OCI-LY1 (cell line): ENCODE data around the gene ZNF730.
"Not testable (repeated sequence)": the region's sequence is repeated elsewhere in the genome, so short reads cannot be mapped to it uniquely, and the experiment has no call there.

Experiments
- H2AFZ ChIP-seq: fragments of 200-600 bp; sonication (generic), shearing (Covaris generic); 2 replicates; pipeline ENCODE4 v1.6.0; 2014; ENCODE audit warnings: antibody characterized with exemption, mild to moderate bottlenecking, low read length
- H3F3A ChIP-seq: fragments of 200-600 bp; sonication (generic), shearing (Covaris generic); 2 replicates; pipeline ENCODE4 v1.6.0; 2014; ENCODE audit warnings: mild to moderate bottlenecking, antibody characterized with exemption, low read length, moderate library complexity; ENCODE audit not compliant: insufficient read depth
- H3K27ac ChIP-seq: fragments of 200-600 bp; sonication (generic); 2 replicates; pipeline ENCODE4 v1.5.1; 2014; ENCODE audit warnings: low read length, mixed run types, mild to moderate bottlenecking, low read depth; ENCODE audit not compliant: poor library complexity, severe bottlenecking
- H3K27me3 ChIP-seq: fragments of 200-600 bp; sonication (generic); 2 replicates; pipeline ENCODE4 v1.6.0; 2014; ENCODE audit warnings: antibody characterized with exemption, mild to moderate bottlenecking, low read length, moderate library complexity; ENCODE audit not compliant: insufficient read depth
- H3K36me3 ChIP-seq: fragments of 200-600 bp; sonication (generic); 2 replicates; pipeline ENCODE4 v1.6.1; 2014; ENCODE audit warnings: mild to moderate bottlenecking, antibody characterized with exemption, low read length, moderate library complexity, mixed read lengths; ENCODE audit not compliant: insufficient read depth
- H3K4me1 ChIP-seq: fragments of 200-600 bp; sonication (generic); 2 replicates; pipeline ENCODE4 v1.5.1; 2014; ENCODE audit warnings: mild to moderate bottlenecking, low read length, moderate library complexity; ENCODE audit not compliant: insufficient read depth, severe bottlenecking
- H3K4me2 ChIP-seq: fragments of 200-600 bp; sonication (generic), shearing (Covaris generic); 2 replicates; pipeline ENCODE4 v1.6.1; 2014; ENCODE audit warnings: low read length
- H3K4me3 ChIP-seq: fragments of 200-600 bp; sonication (generic); 2 replicates; pipeline ENCODE4 v1.5.1; 2014; ENCODE audit warnings: low read length, low read depth, mild to moderate bottlenecking, mixed read lengths; ENCODE audit not compliant: poor library complexity, severe bottlenecking
- H3K79me2 ChIP-seq: fragments of 200-600 bp; shearing (Covaris generic); 2 replicates; pipeline ENCODE4 v1.6.1; 2016; ENCODE audit warnings: mixed run types, low read length, mixed read lengths; ENCODE audit not compliant: insufficient read depth
- H3K9ac ChIP-seq: fragments of 200-600 bp; sonication (generic), shearing (Covaris generic); 2 replicates; pipeline ENCODE4 v1.6.1; 2014; ENCODE audit warnings: mild to moderate bottlenecking, low read length, mixed read lengths
- H3K9me2 ChIP-seq: fragments of 200-600 bp; sonication (generic), shearing (Covaris generic); 2 replicates; pipeline ENCODE4 v1.6.1; 2014; ENCODE audit warnings: low read depth, mild to moderate bottlenecking, low read length, mixed read lengths
- H3K9me3 ChIP-seq: fragments of 200-600 bp; shearing (Covaris generic); 2 replicates; pipeline ENCODE4 v1.6.1; 2014; ENCODE audit warnings: low read length, mixed read lengths
- H4K20me1 ChIP-seq: fragments of 200-600 bp; sonication (generic), shearing (Covaris generic); 2 replicates; pipeline ENCODE4 v1.6.0; 2016; ENCODE audit warnings: mild to moderate bottlenecking, low read length; ENCODE audit not compliant: insufficient read depth
- EZH2 ChIP-seq: fragments of 200-600 bp; sonication (generic), shearing (Covaris generic); IDR thresholded peaks from 2 replicates; pipeline ENCODE4 v1.8.0; 2017; ENCODE audit warnings: borderline replicate concordance, mixed run types, mild to moderate bottlenecking, antibody characterized with exemption, low read length, moderate library complexity, mixed read lengths
- TF ChIP-seq, protein P1 (sequence below): fragments of 200-600 bp; sonication (generic), shearing (Covaris generic); IDR thresholded peaks from 2 replicates; pipeline ENCODE4 v1.5.1; 2017; ENCODE audit warnings: mild to moderate bottlenecking, antibody characterized with exemption, low read length, moderate library complexity, mixed read lengths

Gene ZNF730

DNA sequence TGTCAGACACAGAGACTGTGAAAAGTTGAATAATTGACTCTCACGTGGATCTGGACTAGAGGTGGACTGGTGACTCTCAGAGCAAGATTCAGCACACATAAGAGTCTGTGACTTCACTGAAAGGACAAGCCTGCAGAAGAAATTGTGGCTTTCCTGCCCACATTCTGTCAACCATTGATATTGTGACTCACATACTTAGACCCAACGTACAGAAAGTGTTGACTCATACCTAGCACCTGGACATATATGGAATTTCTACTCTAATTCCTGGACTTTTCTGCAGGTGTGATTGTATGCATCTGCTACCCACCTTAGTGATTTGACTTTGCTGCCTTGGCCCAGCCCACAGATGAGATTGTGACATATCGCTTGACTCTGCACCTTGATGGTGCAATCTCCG is 15.6 kb upstream of the ZNF730 start:
- H3K4me1 ChIP-seq, result no peaks in the 10 kb centered on the region
- no peak overlapping the region for H2AFZ ChIP-seq
- peaks cover 45% of the 10 kb centered on the region for H3K36me3 ChIP-seq

DNA sequence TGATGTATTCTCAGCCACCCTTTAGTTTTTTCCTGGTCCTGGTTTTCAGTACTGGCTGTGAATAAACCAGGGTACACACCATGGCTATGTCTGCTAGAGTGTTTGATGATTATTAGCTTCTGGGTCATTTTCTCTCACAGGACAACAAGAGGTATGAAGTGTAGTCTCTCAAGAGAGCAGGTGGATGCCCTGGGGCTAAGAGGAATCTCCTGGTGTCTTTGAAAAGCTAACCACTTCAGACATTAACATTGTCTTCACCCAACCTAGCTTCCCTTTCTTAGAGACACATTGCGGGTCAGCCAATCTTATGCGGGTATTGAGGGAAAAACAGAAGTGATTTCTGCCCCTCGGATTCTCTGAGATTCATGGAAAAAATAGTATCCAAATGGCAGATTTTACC is 1.6 kb downstream of the ZNF730 start:
- H3K79me2 ChIP-seq, result no peaks in the 10 kb centered on the region; the same call in 1 of the 2 replicates
- H3K27ac ChIP-seq, result no peak overlapping the region
- TF ChIP-seq, protein P1, sequence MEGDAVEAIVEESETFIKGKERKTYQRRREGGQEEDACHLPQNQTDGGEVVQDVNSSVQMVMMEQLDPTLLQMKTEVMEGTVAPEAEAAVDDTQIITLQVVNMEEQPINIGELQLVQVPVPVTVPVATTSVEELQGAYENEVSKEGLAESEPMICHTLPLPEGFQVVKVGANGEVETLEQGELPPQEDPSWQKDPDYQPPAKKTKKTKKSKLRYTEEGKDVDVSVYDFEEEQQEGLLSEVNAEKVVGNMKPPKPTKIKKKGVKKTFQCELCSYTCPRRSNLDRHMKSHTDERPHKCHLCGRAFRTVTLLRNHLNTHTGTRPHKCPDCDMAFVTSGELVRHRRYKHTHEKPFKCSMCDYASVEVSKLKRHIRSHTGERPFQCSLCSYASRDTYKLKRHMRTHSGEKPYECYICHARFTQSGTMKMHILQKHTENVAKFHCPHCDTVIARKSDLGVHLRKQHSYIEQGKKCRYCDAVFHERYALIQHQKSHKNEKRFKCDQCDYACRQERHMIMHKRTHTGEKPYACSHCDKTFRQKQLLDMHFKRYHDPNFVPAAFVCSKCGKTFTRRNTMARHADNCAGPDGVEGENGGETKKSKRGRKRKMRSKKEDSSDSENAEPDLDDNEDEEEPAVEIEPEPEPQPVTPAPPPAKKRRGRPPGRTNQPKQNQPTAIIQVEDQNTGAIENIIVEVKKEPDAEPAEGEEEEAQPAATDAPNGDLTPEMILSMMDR, result no peak
- no peak for TF ChIP-seq EZH2
- H3K4me1 ChIP-seq, result peaks cover 13% of the 10 kb centered on the region
- no peaks in the 10 kb centered on the region for H3K27me3 ChIP-seq
- peaks cover 22% of the 10 kb centered on the region; the same call in 1 of the 2 replicates for H3K36me3 ChIP-seq
- no peaks in the 10 kb centered on the region for H4K20me1 ChIP-seq
- H2AFZ ChIP-seq, result no peak overlapping the region
- H3K4me2 ChIP-seq, result 0 out of 2 replicates have a peak overlapping the region, but pooled peaks have one; percentile 74
- H3K9me2 ChIP-seq, result no peaks in the 10 kb centered on the region
- no peak overlapping the region for H3K9ac ChIP-seq
- H3F3A ChIP-seq, result no peaks in the 10 kb centered on the region
- H3K9me3 ChIP-seq, result no peaks in the 10 kb centered on the region
- H3K4me3 ChIP-seq, result no peak overlapping the region

More for the DNA sequence above, 15.6 kb upstream of the ZNF730 start:
- H3K9me2 ChIP-seq, result no peaks in the 10 kb centered on the region
- no peak overlapping the region for H3K9ac ChIP-seq
- no peaks in the 10 kb centered on the region for H4K20me1 ChIP-seq
- H3K27ac ChIP-seq, result no peak overlapping the region
- TF ChIP-seq, protein P1, result no peak
- no peak for TF ChIP-seq EZH2
- H3K27me3 ChIP-seq, result no peaks in the 10 kb centered on the region
- H3K79me2 ChIP-seq, result no peaks in the 10 kb centered on the region
- no peak overlapping the region for H3K4me3 ChIP-seq
- H3K9me3 ChIP-seq, result no peaks in the 10 kb centered on the region; the same call in 1 of the 2 replicates
- no peaks in the 10 kb centered on the region for H3F3A ChIP-seq
- H3K4me2 ChIP-seq, result no peak overlapping the region

DNA sequence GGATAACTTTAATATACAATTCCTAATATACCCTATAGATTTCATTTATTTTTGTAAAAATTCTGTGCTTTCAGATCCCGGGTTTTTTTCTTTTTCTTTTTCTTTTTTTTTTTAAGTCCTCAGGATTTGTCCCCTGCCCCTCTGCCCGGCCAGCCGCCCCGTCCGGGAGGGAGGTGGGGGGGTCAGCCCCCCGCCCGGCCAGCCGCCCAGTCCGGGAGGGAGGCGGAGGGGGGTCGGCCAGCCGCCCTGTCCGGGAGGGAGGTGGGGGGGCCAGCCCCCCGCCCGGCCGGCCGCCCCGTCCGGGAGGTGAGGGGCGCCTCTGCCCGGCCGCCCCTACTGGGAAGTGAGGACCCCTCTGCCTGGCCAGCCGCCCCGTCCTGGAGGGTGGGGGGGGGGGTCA is 17.4 kb downstream of the ZNF730 start:
- H3K4me2 ChIP-seq, H3K27me3 ChIP-seq, H2AFZ ChIP-seq, H3K4me3 ChIP-seq, H3K9me2 ChIP-seq, H3K4me1 ChIP-seq, H3K79me2 ChIP-seq, H3K9ac ChIP-seq, H3F3A ChIP-seq, H3K27ac ChIP-seq, H4K20me1 ChIP-seq: not testable (repeated sequence)
- Histone ChIP-seq H3K9me3 (peaks cover 12% of the 10 kb centered on the region; the same call in 1 of the 2 replicates), H3K36me3 (peaks cover 21% of the 10 kb centered on the region; the same call in 1 of the 2 replicates)

DNA sequence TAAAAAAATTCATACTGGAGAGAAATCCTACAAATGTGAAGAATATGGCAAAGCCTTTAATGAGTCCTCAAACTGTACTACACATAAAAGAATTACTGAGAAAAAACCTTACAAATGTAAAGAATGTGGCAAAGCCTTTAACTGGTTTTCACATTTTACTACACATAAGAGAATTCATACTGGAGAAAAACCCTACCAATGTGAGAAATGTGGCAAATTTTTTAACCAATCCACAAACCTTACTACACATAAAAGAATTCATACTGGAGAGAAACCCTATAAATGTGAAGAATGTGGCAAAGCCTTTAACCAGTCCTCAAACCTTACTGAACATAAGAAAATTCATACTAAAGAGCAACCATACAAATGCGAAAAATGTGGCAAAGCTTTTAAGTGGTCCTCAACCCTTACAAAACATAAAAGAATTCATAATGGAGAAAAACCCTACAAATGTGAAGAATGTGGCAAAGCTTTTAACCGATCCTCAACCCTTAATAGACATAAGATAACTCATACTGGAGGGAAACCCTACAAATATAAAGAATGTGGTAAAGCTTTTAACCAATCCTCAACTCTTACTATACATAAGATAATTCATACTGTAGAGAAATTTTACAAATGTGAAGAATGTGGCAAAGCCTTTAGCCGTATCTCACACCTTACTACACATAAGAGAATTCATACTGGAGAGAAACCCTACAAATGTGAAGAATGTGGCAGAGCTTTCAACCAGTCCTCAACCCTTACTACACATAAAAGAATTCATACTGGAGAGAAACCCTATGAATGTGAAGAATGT is 29.0 kb downstream of the ZNF730 start:
- Histone ChIP-seq H3K4me1 (no peaks in the 10 kb centered on the region), H3K4me3 (no peak overlapping the region), H3K36me3 (no peaks in the 10 kb centered on the region; the same call in 1 of the 2 replicates), H3K27me3 (no peaks in the 10 kb centered on the region), H4K20me1 (no peaks in the 10 kb centered on the region), H3K9me2 (no peaks in the 10 kb centered on the region), H3K79me2 (no peaks in the 10 kb centered on the region), H3K9me3 (peaks cover 30% of the 10 kb centered on the region), H3K4me2 (no peak overlapping the region), H3K9ac (no peak overlapping the region), H2AFZ (no peak overlapping the region), H3K27ac (no peak overlapping the region), H3F3A (no peaks in the 10 kb centered on the region)
- TF ChIP-seq, protein P1, result no peak
- TF ChIP-seq EZH2, result no peak
